GM19239 (cell line): ENCODE results near the gene SLC24A3.

Experiments
- DNase-seq: peaks from one replicate; pipeline ENCODE4 v3.0.0; 2011; ENCODE audit warnings: low spot score; ENCODE audit not compliant: insufficient read length
- FAIRE-seq: peaks from 2 replicates; lab custom pipeline; 2011; peaks lifted over from hg19 to GRCh38; lab: Jason Lieb, UNC

The SLC24A3 gene

GRCh38 chr20:19682249-19682648 is 469.8 kb downstream of the SLC24A3 start:
- no peak for FAIRE-seq
- DNase-seq: no peak

GRCh38 chr20:19683188-19683587 is 470.7 kb downstream of the SLC24A3 start:
- DNase-seq (no peak), FAIRE-seq (no peak)

- no peak for FAIRE-seq
- DNase-seq: no peak
Observed at GRCh38 chr20:19683822-19684221, 471.4 kb downstream of the SLC24A3 start.

- DNase-seq: no peak
Observed at GRCh38 chr20:19688031-19688806, 475.8 kb downstream of the SLC24A3 start.

GRCh38 chr20:19690462-19690861 is 478.0 kb downstream of the SLC24A3 start:
- FAIRE-seq (no peak), DNase-seq (no peak)

More at GRCh38 chr20:19688031-19688806, 475.8 kb downstream of the SLC24A3 start:
- no peak for FAIRE-seq

- DNase-seq (no peak), FAIRE-seq (no peak)
Observed at GRCh38 chr20:19691125-19691524, 478.7 kb downstream of the SLC24A3 start.

GRCh38 chr20:19692100-19692499 is 479.7 kb downstream of the SLC24A3 start:
- DNase-seq (no peak), FAIRE-seq (no peak)

- DNase-seq: peak; percentile 28
- no peak for FAIRE-seq
Observed at GRCh38 chr20:19692685-19693119, 480.3 kb downstream of the SLC24A3 start.

GRCh38 chr20:19693508-19693907 is 481.1 kb downstream of the SLC24A3 start:
- DNase-seq (no peak), FAIRE-seq (no peak)

GRCh38 chr20:19695081-19695480 is 482.6 kb downstream of the SLC24A3 start:
- FAIRE-seq: no peak
- DNase-seq: no peak

- no peak for FAIRE-seq
Observed at GRCh38 chr20:19696620-19697019, 484.2 kb downstream of the SLC24A3 start.

GRCh38 chr20:19697415-19697814 is 485.0 kb downstream of the SLC24A3 start:
- FAIRE-seq (no peak), DNase-seq (no peak)

More at GRCh38 chr20:19696620-19697019, 484.2 kb downstream of the SLC24A3 start:
- DNase-seq: no peak

- FAIRE-seq (no peak), DNase-seq (no peak)
Observed at GRCh38 chr20:19699180-19699971, 486.9 kb downstream of the SLC24A3 start.

- FAIRE-seq: no peak
- no peak for DNase-seq
Observed at GRCh38 chr20:19701429-19701828, 489.0 kb downstream of the SLC24A3 start.

- DNase-seq (peak; percentile 14), FAIRE-seq (no peak)
Observed at GRCh38 chr20:19706463-19706862, 494.0 kb downstream of the SLC24A3 start.

GRCh38 chr20:19709635-19710335 is 497.3 kb downstream of the SLC24A3 start:
- DNase-seq (no peak), FAIRE-seq (no peak)

- DNase-seq (no peak), FAIRE-seq (peak; percentile 18)
Observed at GRCh38 chr20:19710336-19711120, 498.1 kb downstream of the SLC24A3 start.

GRCh38 chr20:19711126-19711525 is 498.7 kb downstream of the SLC24A3 start:
- no peak for DNase-seq
- FAIRE-seq: no peak

- DNase-seq: no peak
- FAIRE-seq: no peak
Observed at GRCh38 chr20:19712721-19713260, 500.3 kb downstream of the SLC24A3 start.
